NCI-H69 (cell line): Measurements from ENCODE around the gene SYNJ2.

ENCODE experiments used
- DNase-seq: peaks from one replicate; lab custom pipeline; 2025; lab: John Stamatoyannopoulos, UW

The SYNJ2 gene

GRCh38 chr6:158026901-158027589, 45.4 kb downstream of the SYNJ2 start:
- DNase-seq, result no peak

- no peak for DNase-seq
Observed at GRCh38 chr6:158027590-158028285, 46.1 kb downstream of the SYNJ2 start.

DNA sequence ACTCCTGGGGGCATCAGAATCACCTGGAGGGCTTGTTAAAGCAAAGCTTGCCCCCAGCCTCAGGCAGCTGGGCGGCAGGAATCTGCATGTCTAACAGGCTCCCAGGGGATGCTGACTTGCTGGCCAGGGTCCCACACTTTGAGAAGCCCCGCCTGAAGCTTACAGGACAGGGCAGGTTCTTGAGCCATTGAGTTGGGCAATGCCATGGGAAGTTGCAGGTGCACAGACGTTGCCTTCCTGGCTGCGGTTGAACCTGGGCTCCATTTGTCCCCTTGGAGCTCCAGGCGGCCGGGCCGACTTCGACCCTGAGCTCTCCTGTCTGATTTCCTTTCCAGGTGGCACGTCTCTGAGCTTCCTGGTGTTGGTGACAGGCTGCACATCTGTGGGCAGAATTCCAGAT, 46.8 kb downstream of the SYNJ2 start:
- DNase-seq, result no peak

- DNase-seq, result no peak
Observed at GRCh38 chr6:158028876-158029275, 47.2 kb downstream of the SYNJ2 start.

- DNase-seq, result no peak
Observed at GRCh38 chr6:158029668-158030230, 48.1 kb downstream of the SYNJ2 start.

DNA sequence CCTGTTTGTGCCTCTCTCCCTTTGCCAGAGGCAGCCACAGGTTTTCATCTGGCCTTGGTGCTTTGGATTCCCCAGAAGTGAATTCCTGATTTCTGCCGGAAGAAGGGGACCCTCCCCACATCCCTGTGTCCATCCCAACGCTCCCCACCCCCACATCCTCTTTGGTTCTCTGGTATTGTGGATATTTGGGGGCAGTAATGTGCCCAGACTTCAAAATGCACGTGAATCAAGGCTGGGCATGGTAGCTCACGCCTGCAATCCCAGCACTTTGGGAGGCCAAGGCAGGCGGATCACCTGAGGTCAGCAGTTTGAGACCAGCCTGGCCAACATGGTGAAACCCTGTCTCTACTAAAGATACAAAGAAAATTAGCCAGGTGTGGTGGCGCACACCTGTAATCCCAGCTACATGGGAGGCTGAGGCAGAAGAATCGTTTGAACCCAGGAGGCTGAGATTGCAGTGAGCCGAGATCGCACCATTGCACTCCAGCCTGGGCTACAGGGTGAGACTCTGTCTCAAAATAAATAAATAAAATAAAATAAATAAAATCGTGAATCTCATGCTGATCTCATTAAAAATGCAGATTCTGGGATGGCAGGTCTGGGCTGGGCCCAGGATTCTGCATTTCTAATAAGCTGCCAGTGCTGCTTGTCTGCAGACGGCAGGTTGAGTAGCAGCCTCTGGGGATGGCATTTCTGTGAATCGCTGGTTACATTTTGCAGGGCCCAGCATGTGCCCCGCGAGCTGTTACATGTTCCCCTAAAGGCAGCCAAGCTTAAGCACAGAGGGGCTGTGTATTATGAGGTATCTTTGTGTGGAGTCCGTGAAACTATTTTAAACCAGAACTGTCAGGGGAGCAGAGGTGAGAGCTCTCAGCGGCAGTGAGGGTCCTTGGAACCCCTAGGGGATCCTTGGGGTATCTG, 49.0 kb downstream of the SYNJ2 start:
- DNase-seq, result peak; percentile 49

DNA sequence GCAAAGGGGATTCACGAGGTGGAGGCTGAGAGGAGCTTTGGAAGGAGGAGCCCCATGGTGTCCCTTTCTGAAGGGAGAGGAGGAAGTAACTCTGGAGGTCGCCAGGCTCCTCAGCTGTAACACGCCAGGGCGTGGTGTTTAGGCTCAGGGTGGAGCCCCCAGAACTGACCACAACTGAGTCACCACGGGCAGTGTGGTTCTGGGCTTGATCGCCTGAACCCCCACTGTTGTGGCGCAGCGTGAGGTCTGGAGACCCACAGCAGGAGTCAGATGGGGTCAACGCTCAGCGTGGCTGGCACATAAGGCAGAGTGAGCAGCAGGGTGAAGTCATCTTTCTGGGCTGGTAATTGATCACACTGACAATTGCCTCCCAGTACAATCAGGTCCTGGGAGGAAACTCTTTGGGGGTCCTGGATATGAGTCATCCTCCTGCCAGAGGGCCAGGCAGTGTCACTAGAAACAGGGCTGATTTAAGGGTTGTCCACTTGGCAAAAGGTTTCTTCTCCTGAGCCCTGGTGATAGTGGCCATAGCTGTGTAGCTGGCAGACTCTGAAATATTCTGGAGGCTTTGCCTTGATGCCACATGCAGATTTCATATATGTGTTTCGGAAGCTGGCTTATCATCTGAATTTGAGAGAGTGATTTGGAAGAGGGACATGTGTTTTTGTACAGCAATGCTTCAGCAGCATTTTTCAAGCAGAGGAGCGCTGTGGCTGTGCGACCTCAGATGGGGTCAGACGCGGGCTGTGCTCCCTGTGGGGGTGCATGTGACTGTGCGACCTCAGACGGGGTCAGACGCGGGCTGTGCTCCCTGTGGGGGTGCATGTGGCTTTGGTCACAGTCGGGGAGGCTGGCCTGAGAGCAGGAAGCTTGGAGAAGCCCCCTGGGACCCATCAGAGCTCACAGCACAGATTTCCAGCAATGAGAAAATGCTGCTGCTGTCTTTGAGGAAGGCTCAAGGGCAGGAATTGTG, 50.0 kb downstream of the SYNJ2 start:
- DNase-seq, result peak; percentile 82

DNA sequence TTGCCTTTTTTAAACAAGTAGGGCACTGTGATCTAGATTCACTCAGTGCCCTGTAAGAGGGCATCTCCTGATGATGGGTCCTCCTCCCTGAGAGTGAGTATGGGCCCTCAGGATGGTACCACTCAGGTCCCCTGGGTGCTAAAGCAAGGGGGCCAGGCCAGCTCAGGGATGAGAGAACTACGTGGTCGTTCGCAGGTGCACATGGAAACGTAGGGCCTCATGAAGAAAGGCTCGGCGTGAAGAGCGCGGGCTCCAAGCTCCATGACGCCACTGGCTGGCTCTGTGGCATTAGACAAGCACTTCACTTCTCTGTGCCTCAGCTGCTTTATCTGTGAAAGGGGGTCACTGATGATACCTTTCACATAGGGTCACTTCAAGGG, 50.7 kb downstream of the SYNJ2 start:
- DNase-seq, result no peak

DNA sequence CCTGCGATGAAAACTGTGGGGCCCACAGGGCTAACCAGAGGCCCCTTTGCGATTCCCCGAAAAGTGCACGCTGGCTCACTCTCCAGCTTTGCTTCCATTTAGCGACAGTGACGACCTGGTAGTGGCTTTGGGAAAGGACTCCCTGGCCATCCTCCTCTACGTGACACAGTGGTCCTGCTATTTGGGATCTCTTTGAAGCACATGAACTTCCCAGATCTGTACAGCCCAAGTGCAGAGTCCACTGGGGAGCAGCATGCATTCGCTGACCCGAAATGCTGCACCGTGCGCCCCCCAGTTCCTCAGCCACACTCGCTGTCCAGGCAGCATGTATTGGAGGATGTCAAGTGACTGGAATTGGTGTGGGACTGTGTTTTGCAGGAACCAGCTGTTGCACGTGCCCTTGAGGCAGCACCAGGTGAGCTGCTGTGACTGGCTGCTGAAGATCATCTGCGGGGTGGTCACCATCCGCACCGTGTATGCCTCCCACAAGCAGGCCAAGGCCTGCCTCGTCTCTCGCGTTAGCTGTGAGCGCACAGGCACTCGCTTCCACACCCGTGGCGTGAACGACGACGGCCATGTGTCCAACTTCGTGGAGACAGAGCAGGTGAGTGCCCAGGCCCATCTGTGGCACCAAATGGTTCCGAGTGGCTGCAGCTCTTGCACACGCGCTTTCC, 51.6 kb downstream of the SYNJ2 start:
- no peak for DNase-seq

DNA sequence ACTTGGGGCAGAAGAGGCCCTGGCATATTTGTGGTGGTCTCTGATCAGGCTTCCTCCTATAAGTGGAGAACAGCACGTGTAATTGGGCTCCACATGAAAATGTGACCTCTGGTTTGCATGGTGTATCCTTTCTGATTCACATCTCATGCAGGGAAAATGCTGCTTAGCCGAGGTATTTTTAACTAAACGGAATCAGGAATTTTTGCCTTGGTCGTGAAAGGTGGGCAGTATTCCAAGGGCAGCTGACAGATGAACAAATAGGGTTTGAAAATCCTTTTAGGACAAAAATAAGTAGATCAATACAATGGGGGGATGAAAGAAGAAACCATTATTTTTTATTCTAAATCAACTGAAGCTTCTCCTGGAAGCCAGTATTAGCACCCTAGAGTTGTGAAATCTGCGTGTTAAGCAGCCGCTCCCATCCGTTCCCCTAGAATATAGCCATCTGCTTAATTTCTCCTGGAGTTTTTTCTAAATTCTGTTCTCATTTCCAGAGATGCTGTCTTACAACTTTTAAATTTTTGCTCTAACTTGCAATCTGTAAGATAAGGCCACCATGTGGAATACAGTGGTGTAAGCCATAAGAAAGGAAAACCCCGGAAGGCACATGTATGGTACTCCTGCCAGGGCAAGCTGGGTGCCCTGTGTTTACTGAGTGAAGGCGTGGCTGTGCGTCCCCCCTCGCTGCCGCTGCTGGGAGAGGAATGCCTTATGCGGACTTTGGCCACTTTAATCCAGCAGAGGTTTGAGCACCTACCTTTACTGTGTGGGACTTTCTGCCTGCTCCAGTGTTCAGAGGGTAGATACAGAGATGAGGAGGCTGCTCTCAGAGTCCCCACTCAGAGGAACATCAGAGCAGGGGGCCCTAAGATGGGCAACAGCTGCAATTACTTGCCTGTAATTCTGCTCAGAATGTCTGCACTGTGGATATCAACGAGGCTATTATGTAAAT, 52.4 kb downstream of the SYNJ2 start:
- no peak for DNase-seq

- no peak for DNase-seq
Observed at GRCh38 chr6:158036261-158036660, 54.6 kb downstream of the SYNJ2 start.

- DNase-seq, result no peak
Observed at GRCh38 chr6:158037021-158037420, 55.4 kb downstream of the SYNJ2 start.

DNA sequence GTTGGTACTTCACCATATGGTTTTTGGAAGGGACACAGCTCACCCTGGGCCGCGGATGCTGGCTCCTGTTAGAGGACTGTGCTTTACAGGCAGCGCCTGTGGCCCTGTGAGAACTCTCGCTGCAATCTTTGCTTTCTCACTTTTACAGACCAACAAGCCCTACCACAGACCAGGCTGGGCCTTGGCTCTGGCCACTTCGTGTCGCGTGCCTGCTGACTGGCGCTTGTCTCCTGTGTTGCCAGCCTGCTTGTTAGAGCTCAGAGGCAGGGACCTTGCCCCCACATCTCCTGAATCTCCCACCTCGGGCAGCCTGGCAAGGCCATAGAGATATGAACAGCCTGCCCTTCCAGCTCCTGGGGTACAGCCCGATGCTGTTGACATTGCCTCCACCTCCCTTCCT, 56.1 kb downstream of the SYNJ2 start:
- DNase-seq, result no peak

DNA sequence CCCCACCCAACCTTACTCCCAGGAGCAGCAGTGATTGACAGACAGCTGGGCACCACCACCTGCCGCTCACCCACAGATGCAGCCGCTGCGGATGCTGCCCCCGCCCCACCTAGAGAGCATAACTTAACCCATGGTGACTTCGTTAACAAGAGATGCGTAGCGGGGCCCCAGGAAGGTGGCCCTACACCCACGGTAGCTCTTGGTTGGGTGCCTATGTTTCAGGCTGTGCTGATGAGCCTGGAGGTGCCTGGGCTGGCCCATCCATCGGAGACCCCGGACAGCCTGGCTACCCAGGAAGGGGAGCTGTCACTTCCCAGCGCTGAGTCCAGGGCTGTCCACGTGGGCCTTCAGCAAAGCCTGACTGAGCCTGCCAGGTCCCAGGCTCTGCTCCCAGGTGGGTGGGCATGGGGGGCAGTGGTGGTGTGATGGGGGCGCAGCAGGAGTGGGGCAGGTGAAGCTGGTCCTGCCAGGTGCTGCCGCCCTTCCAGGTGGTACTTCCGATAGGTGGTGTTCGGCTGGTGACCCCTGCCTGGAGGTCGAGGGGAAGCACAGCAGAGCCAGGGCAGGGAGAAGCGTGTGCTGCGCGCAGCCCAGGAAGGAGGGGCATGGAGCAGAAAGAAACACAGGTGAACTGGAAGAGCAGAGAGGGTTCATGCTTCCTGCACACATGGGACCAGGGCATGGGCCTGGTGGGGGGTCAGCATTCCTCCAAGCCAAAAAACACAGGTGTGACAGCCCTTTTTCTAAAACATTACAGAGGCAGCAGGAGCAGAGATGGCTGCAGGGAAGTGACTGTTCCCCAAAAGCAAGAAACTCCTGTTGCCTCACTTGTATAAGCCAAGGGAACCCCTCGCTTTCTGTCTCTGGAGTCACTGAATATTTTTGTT, 56.9 kb downstream of the SYNJ2 start:
- DNase-seq, result no peak

DNA sequence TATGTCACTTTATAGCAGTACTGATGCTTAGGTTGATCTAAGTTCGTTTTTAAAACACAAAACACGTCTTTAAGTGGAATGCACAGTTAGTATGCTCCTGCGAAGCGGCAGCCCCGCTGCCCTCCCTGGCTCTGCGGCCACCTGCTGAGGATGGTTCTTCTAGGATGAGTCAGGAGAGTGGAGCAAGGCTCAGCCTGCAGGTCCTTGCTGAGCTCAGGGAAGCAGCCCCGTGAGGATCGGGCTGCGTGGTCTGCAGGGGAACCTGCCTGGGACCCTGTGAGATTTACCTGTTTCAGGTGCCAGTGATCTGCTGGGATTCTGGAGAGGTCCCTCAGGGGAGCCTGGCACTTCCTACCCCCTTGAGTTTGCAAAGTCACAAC, 57.5 kb downstream of the SYNJ2 start:
- no peak for DNase-seq

- no peak for DNase-seq
Observed at GRCh38 chr6:158039571-158040050, 57.9 kb downstream of the SYNJ2 start.

DNA sequence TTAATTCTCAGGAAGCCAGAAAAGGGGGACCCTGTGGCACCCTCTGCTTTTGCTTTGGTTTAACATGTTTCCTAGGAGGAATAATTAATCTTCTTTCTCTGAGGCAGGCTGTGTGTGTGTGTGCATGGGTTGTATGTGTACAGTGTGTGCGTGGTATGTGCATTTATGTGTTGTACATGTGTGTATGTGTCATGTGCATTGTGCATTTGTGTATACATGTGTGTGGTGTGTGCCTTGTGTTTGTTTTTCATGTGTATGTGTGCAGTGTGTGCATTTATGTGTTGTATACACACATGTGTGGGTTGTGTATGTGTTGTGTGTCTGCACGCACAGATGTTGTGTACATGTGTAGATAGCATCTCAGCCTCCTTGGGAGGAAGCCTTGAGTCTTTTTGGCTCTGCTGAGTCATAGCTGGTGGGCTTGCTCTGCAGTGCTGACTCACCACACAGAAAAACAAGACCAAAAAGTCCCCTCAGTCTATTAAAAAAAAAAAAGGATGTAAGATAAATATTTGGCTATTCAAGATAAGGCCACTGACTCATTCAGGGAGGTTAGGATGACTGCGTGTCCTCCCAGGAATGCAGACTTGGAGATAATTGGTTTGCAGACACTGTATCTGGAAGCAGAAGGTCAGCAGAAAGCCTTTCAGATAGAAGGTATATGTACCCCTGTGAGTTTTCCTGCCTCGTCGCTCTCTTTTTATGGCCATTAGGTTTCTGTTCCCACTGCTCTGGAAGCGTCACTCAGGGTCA, 58.6 kb downstream of the SYNJ2 start:
- peak; percentile 40 for DNase-seq
